Suprapubic skin (tissue), 3 donors: ENCODE results near the gene TTC22.

Experiments used
- EP300 ChIP-seq: sonication (generic); formaldehyde crosslinking; IDR thresholded peaks from one replicate; pipeline ENCODE4 v1.6.1; 2017; ENCODE audit warnings: antibody characterized with exemption
- TF ChIP-seq, protein P1 (sequence below), 2 donors: fragments of 200-600 bp in 1 of 2; fragments of 450-650 bp in 1 of 2; sonication (generic) in 1 of 2; IDR thresholded peaks; one replicate each; pipeline ENCODE4 v1.5.1; 2016 to 2019; ENCODE audit warnings: antibody characterized with exemption in 2 of 2, mild to moderate bottlenecking in 1 of 2, moderate library complexity in 1 of 2

DNA sequence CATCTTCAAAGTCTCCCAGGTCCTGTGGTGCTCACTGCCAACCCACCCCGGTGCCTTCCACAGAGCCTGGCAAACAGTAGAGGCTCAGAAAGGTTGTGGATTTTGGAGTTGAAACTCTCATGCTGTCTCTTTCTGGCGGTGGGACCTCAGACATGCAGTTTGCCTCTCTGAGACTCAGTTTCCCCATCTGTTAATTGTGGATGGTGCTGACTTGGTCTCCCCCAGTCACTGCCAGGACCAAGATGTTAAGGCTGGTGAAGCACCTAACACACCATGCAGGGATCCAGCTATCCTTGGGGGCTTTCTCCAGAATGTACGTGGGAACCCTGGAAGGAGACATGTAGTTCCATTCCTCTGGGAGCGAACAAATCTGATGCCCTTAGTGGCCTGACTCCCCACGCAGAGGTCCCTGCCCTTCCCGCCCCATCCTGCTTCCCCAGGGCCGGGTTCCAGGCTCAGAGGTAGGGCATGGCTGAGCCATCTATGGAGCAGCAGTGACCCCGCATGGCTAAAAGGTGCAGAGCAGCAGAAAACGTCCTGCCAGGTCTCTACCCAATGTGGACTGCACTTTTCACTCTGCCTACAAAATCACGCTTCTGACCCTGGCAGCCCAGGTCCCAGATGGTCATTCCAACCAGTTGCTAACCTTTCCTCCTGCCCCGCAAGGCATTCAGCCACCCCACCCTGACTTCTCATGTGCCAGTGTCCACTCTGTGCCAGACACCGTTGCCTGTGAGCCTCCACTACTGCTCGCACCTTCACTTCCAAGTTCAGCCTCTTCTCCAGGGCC is 9.2 kb upstream of the TTC22 start:
- TF ChIP-seq, protein P1, sequence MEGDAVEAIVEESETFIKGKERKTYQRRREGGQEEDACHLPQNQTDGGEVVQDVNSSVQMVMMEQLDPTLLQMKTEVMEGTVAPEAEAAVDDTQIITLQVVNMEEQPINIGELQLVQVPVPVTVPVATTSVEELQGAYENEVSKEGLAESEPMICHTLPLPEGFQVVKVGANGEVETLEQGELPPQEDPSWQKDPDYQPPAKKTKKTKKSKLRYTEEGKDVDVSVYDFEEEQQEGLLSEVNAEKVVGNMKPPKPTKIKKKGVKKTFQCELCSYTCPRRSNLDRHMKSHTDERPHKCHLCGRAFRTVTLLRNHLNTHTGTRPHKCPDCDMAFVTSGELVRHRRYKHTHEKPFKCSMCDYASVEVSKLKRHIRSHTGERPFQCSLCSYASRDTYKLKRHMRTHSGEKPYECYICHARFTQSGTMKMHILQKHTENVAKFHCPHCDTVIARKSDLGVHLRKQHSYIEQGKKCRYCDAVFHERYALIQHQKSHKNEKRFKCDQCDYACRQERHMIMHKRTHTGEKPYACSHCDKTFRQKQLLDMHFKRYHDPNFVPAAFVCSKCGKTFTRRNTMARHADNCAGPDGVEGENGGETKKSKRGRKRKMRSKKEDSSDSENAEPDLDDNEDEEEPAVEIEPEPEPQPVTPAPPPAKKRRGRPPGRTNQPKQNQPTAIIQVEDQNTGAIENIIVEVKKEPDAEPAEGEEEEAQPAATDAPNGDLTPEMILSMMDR (IDR thresholded peaks at IDR 0.05): peak; percentile 56 to 75
- TF ChIP-seq EP300: no peak
